ENCODE results near the gene RNF175. TPM values are rescaled to one million over a fixed set of nuclear protein-coding genes. Genes with fewer than 3 reads are reported as not detected.

The RNF175 gene
- total RNA-seq, 1 donor from 2014 or later: 4.3 TPM

- H3K4me3 Mint-ChIP-seq: no peak overlapping the region
- no peak for TF ChIP-seq CTCF (IDR thresholded peaks at IDR 0.05; ENCODE audit: unreplicated experiment)
- H3K36me3 Mint-ChIP-seq: peaks cover 3% of the 10 kb centered on the region
- no peak overlapping the region for H3K27ac Mint-ChIP-seq
- H3K27me3 Mint-ChIP-seq (ENCODE audit: low read depth): peaks cover 54% of the 10 kb centered on the region
- H3K9me3 Mint-ChIP-seq: peaks cover 9% of the 10 kb centered on the region
- no peak for DNase-seq (ENCODE audit: low spot score in 2 of 2, unreplicated experiment in 2 of 2)
- no peaks in the 10 kb centered on the region for H3K4me1 Mint-ChIP-seq
These were observed 2.4 kb downstream of the RNF175 start for GRCh38 chr4:153757407-153757806.

- TF ChIP-seq CTCF (IDR thresholded peaks at IDR 0.05; ENCODE audit: unreplicated experiment): no peak
- Mint-ChIP-seq H3K9me3 (peaks cover 9% of the 10 kb centered on the region), H3K4me3 (no peak overlapping the region), H3K4me1 (no peaks in the 10 kb centered on the region), H3K27ac (no peak overlapping the region), H3K36me3 (peaks cover 3% of the 10 kb centered on the region), H3K27me3 (ENCODE audit: low read depth) (peaks cover 45% of the 10 kb centered on the region)
- DNase-seq (ENCODE audit: low spot score in 2 of 2, unreplicated experiment in 2 of 2): no peak
These were observed 4.6 kb downstream of the RNF175 start for GRCh38 chr4:153755186-153755585.

GRCh38 chr4:153750197-153750817 lies 9.5 kb downstream of the RNF175 start:
- peaks cover 4% of the 10 kb centered on the region for H3K4me1 Mint-ChIP-seq
- peak in 1 of 2 experiments; percentile 71 for DNase-seq (ENCODE audit: low spot score in 2 of 2, unreplicated experiment in 2 of 2)
- peak; percentile 51 for TF ChIP-seq CTCF (IDR thresholded peaks at IDR 0.05; ENCODE audit: unreplicated experiment)
- peaks cover 2% of the 10 kb centered on the region for H3K36me3 Mint-ChIP-seq
- H3K4me3 Mint-ChIP-seq: no peak overlapping the region
- H3K27me3 Mint-ChIP-seq (ENCODE audit: low read depth): peaks cover 10% of the 10 kb centered on the region
- H3K9me3 Mint-ChIP-seq: peaks cover 7% of the 10 kb centered on the region
- H3K27ac Mint-ChIP-seq: no peak overlapping the region

- H3K27ac Mint-ChIP-seq: no peak overlapping the region
- TF ChIP-seq CTCF (IDR thresholded peaks at IDR 0.05; ENCODE audit: unreplicated experiment): no peak
- no peak for DNase-seq (ENCODE audit: low spot score in 2 of 2, unreplicated experiment in 2 of 2)
- peaks cover 4% of the 10 kb centered on the region for H3K4me1 Mint-ChIP-seq
- H3K36me3 Mint-ChIP-seq: no peaks in the 10 kb centered on the region
- peaks cover 8% of the 10 kb centered on the region for H3K27me3 Mint-ChIP-seq (ENCODE audit: low read depth)
- H3K4me3 Mint-ChIP-seq: no peak overlapping the region
- no peaks in the 10 kb centered on the region for H3K9me3 Mint-ChIP-seq
These were observed 11.4 kb downstream of the RNF175 start for GRCh38 chr4:153748378-153748777.

- no peaks in the 10 kb centered on the region for H3K9me3 Mint-ChIP-seq
- H3K27me3 Mint-ChIP-seq (ENCODE audit: low read depth): peaks cover 5% of the 10 kb centered on the region
- peaks cover 4% of the 10 kb centered on the region for H3K4me1 Mint-ChIP-seq
- TF ChIP-seq CTCF (IDR thresholded peaks at IDR 0.05; ENCODE audit: unreplicated experiment): no peak
- no peak overlapping the region for H3K4me3 Mint-ChIP-seq
- no peaks in the 10 kb centered on the region for H3K36me3 Mint-ChIP-seq
- H3K27ac Mint-ChIP-seq: no peak overlapping the region
- DNase-seq (ENCODE audit: low spot score in 2 of 2, unreplicated experiment in 2 of 2): no peak
These were observed 12.3 kb downstream of the RNF175 start for GRCh38 chr4:153747406-153747955.

All from mesothelial cell of epicardium (in vitro differentiated cells).